ENCODE measurements around the gene GDF7. TPM values are rescaled to one million over a fixed set of nuclear protein-coding genes. Genes with fewer than 3 reads are reported as not detected.

GDF7 gene
- total and polyA plus RNA-seq, 2 of the 8 experiments (the other 6 are each of a cell fraction or from before 2014, with no cell fraction given) = 0.04 to 0.06 TPM

DNA sequence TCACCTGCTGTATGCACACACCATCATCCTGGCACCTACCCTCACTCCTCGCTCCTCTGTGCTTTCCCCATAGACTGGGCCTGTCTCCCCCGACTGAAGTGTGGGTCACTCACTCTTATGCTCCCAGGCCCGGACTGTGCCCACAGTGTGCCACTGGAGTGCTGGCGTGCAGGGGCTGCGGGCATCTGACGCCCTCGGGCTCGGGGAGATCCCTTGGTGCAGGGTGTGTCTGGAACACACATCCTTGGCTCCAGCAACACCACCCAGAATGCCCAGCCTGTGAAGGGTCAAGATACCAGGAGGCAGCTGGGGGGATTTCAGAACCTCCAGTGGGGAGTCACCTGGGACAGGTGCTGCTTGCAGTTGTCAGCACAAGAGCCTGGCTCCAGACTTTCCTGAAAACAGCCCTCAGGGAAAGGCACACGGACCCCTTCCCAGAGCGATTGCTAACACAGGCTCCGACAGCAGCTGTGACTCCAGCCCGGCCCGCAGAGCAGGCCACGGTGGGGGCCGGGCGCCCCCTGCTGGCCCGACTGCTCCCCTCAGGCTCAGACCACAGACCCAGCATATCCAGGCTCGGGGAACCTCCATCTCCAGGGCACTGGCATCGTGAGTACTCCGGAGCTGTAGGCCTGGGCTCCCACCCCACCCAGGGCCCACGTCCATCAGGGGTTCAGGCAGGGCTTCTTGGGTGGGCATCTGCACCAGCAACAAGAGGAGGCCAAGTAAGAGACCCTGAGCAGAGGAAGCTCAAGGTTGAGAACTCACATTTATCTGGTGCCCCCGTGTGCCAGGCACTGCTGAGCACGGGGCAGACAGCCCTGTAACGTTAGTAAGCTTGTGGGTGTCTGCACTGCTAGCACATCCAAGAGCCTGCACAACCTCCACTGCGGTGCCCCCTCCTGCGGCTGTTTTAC, 24.6 kb upstream of the GDF7 start:
- no peaks in the 10 kb centered on the region for H3K36me3 ChIP-seq (ENCODE audit: control insufficient read depth in 2 of 4, insufficient read depth in 4 of 4, low read length in 3 of 4)
- H3K4ac ChIP-seq (replicated peaks; ENCODE audit: insufficient read length, low read depth, low read length) = no peak overlapping the region
- H4K5ac ChIP-seq (ENCODE audit: insufficient read length, low read depth, low read length) = no peak overlapping the region
- H4K91ac ChIP-seq (replicated peaks; ENCODE audit: insufficient read length, low read length) = no peak overlapping the region
- H3K9ac ChIP-seq (replicated peaks in 1 of 4; ENCODE audit: extremely low read depth in 1 of 4, low read depth in 3 of 4, low read length in 3 of 4) = no peak overlapping the region
- H3K4me3 ChIP-seq (ENCODE audit: extremely low read depth in 1 of 4, insufficient read depth in 2 of 4, low read depth in 3 of 4, low read length in 4 of 4) = no peak overlapping the region
- no peak overlapping the region for H2BK20ac ChIP-seq (ENCODE audit: low read length)
- no peaks in the 10 kb centered on the region for H3K27me3 ChIP-seq (replicated peaks in 1 of 4; ENCODE audit: control insufficient read depth in 3 of 4, extremely low read depth in 1 of 4, insufficient read depth in 3 of 4, low read length in 3 of 4)
- H3K56ac ChIP-seq (replicated peaks; ENCODE audit: insufficient read length, low read depth, low read length) = no peak overlapping the region
- no peaks in the 10 kb centered on the region for H3K4me1 ChIP-seq (replicated peaks in 1 of 4; ENCODE audit: control insufficient read depth in 3 of 4, insufficient read depth in 4 of 4, low read length in 3 of 4)
- no peaks in the 10 kb centered on the region for H3K79me2 ChIP-seq (ENCODE audit: control insufficient read depth in 1 of 2, insufficient read depth in 2 of 2, low read length in 2 of 2)
- no peak overlapping the region for H2BK120ac ChIP-seq (replicated peaks; ENCODE audit: low read depth, low read length)
- H3K27ac ChIP-seq (ENCODE audit: low read depth, low read length) = no peak overlapping the region
- H2BK12ac ChIP-seq (ENCODE audit: low read depth, low read length) = peak overlapping the region; percentile 4; the same call in 1 of the 2 replicates
- no peak overlapping the region for H2AFZ ChIP-seq (ENCODE audit: low read length)
- CTCF ChIA-PET (ENCODE audit: partially characterized antibody) = interaction anchor here (0.6 to 17.7 kb wide), 54 partner anchors 8 to 630 kb away, joined by 3 to 367 read pairs (median 5); partner anchors contain the start of genes HS1BP3, MATN3 and RHOB
- H3K23me2 ChIP-seq (ENCODE audit: low read depth, low read length) = no peaks in the 10 kb centered on the region
- H4K20me1 ChIP-seq (replicated peaks in 1 of 2; ENCODE audit: control insufficient read depth in 1 of 2, insufficient read depth in 2 of 2, low read length in 2 of 2) = peaks cover 0 to 3% of the 10 kb centered on the region in 2 experiments
- no peaks in the 10 kb centered on the region; the same call in 1 of the 2 replicates for H3K79me1 ChIP-seq (ENCODE audit: low read depth, low read length)
- H3K18ac ChIP-seq (ENCODE audit: extremely low read depth, low read length) = no peak overlapping the region
- H2BK5ac ChIP-seq (ENCODE audit: low read depth, low read length) = no peak overlapping the region
- H3K4me2 ChIP-seq (ENCODE audit: insufficient read depth in 1 of 2, low read depth in 2 of 2, low read length in 2 of 2) = no peak overlapping the region
- DNase-seq (ENCODE audit: low read depth in 1 of 2, low spot score in 2 of 2) (peak; percentile 50 to 91), FAIRE-seq (no peak)
- no peak overlapping the region for H3K14ac ChIP-seq (ENCODE audit: insufficient read length)
- POLR2A ChIA-PET (ENCODE audit: partially characterized antibody) = interaction anchor here (0.9 to 1.7 kb wide), 3 partner anchors 9 to 199 kb away, joined by 3 to 15 read pairs (median 4); partner anchors contain the start of genes HS1BP3 and RHOB
- H3K9me3 ChIP-seq (ENCODE audit: insufficient read depth in 2 of 2, low read depth in 1 of 2, low read length in 1 of 2) = no peaks in the 10 kb centered on the region
- no peak overlapping the region for H3K23ac ChIP-seq (ENCODE audit: insufficient read length)
- H2BK15ac ChIP-seq (ENCODE audit: low read length) = no peak overlapping the region
- no peak overlapping the region for H4K8ac ChIP-seq (ENCODE audit: extremely low read depth, insufficient read depth, low read length)
- no peak overlapping the region for H2AK5ac ChIP-seq (ENCODE audit: low read depth, low read length)
- 50% methylated on average over 25 of the region's 26 CpGs; no CpG with 5 or more reads in 1 of the 2 experiments for WGBS, 2 experiments (ENCODE audit: extremely low coverage in 1 of 2, insufficient coverage in 1 of 2, insufficient read length in 1 of 2, insufficient replicate concordance in 2 of 2, low coverage in 1 of 2, low lambda C conversion rate in 2 of 2, missing lambda C conversion rate in 1 of 2)
- TF ChIP-seq EP300 (IDR thresholded peaks at IDR 0.05; ENCODE audit: borderline replicate concordance in 1 of 2, low read depth in 2 of 2, low read length in 2 of 2) (no peak), JUND (IDR thresholded peaks at IDR 0.05; ENCODE audit: low read length) (0 out of 2 replicates have a peak, but pooled peaks have one; percentile 24), SP4 (IDR thresholded peaks at IDR 0.05; ENCODE audit: low read length) (no peak), POU5F1 (IDR thresholded peaks at IDR 0.05; ENCODE audit: low read depth, low read length) (no peak), TCF12 (IDR thresholded peaks at IDR 0.05; ENCODE audit: low read depth, low read length) (no peak), RAD21 (IDR thresholded peaks at IDR 0.05 in 1 of 2, conservative IDR thresholded peaks at IDR 0.05 in 1 of 2; ENCODE audit: low read depth in 2 of 2, low read length in 2 of 2) (peak; percentile 93 to 95), HDAC6 (IDR thresholded peaks at IDR 0.05; ENCODE audit: low read depth, low read length) (no peak)
- TF ChIP-seq, protein P1, sequence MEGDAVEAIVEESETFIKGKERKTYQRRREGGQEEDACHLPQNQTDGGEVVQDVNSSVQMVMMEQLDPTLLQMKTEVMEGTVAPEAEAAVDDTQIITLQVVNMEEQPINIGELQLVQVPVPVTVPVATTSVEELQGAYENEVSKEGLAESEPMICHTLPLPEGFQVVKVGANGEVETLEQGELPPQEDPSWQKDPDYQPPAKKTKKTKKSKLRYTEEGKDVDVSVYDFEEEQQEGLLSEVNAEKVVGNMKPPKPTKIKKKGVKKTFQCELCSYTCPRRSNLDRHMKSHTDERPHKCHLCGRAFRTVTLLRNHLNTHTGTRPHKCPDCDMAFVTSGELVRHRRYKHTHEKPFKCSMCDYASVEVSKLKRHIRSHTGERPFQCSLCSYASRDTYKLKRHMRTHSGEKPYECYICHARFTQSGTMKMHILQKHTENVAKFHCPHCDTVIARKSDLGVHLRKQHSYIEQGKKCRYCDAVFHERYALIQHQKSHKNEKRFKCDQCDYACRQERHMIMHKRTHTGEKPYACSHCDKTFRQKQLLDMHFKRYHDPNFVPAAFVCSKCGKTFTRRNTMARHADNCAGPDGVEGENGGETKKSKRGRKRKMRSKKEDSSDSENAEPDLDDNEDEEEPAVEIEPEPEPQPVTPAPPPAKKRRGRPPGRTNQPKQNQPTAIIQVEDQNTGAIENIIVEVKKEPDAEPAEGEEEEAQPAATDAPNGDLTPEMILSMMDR (IDR thresholded peaks at IDR 0.05; ENCODE audit: control extremely low read depth in 1 of 3, insufficient read depth in 1 of 3, low read depth in 1 of 3, low read length in 3 of 3) = peak in 2 of 3 experiments; percentile 95; a peak in 3 of 4 replicates

All from H1 (cell line).